Osteocyte (in vitro differentiated cells): ENCODE measurements around the gene CACNA1C. TPM values are rescaled to one million over a fixed set of nuclear protein-coding genes. Genes with fewer than 3 reads are reported as not detected.

ENCODE experiments used
- DNase-seq: peaks from one replicate; pipeline ENCODE4 v3.0.0; 2021; ENCODE audit warnings: mixed read lengths; ENCODE audit not compliant: unreplicated experiment; ENCODE audit errors: extremely low spot score
- H3K27ac Mint-ChIP-seq: one replicate; pipeline ENCODE4 v1.8.0; 2021; ENCODE audit warnings: mild to moderate bottlenecking, mixed read lengths; ENCODE audit not compliant: unreplicated experiment
- H3K27me3 Mint-ChIP-seq: one replicate; pipeline ENCODE4 v1.8.0; 2021; ENCODE audit warnings: mixed read lengths; ENCODE audit not compliant: unreplicated experiment
- H3K36me3 Mint-ChIP-seq: one replicate; pipeline ENCODE4 v1.8.0; 2021; ENCODE audit warnings: mixed read lengths; ENCODE audit not compliant: unreplicated experiment
- H3K4me1 Mint-ChIP-seq: one replicate; pipeline ENCODE4 v1.8.0; 2021; ENCODE audit warnings: mixed read lengths; ENCODE audit not compliant: unreplicated experiment
- H3K4me3 Mint-ChIP-seq: one replicate; pipeline ENCODE4 v1.8.0; 2021; ENCODE audit warnings: mild to moderate bottlenecking, moderate library complexity, mixed read lengths; ENCODE audit not compliant: unreplicated experiment
- H3K9me3 Mint-ChIP-seq: one replicate; pipeline ENCODE4 v1.8.0; 2021; ENCODE audit warnings: mixed read lengths; ENCODE audit not compliant: unreplicated experiment
- total RNA-seq: library from RNA; stranded (reverse); gene quantifications from 2 replicates; pipeline ENCODE4 v1.2.1, GENCODE V29; 2021
- TF ChIP-seq, protein P1 (sequence below): fragments of 200-600 bp; sonication (generic); IDR thresholded peaks from 2 replicates; pipeline ENCODE4 v1.5.0; 2021; ENCODE audit warnings: antibody characterized with exemption, mild to moderate bottlenecking, moderate library complexity

The CACNA1C gene
- total RNA-seq, 1 donor from 2014 or later: 67.4 TPM

DNA sequence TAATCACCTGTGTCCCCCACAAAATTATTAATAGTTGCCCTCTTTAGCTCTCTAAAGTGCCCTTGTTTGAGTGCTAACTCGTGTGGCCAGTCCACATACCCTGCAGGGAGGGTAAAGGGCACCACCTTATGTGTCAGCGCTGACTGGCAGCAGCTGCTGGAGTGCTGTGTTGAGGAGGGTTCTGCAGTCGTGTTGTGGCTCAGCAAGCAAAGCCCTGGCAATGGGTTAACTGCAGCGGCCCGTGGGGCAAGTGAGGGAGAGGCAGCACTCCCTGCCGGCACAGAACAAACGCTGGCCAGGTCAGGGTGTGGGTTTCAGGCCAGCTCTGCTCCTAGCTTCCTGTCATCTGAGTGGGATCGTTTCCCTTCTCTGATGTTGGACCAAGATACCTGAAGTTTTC lies 369.8 kb downstream of the CACNA1C start:
- Mint-ChIP-seq H3K4me3 (no peak overlapping the region), H3K9me3 (no peaks in the 10 kb centered on the region), H3K27ac (no peak overlapping the region), H3K36me3 (peaks cover 12% of the 10 kb centered on the region), H3K27me3 (no peaks in the 10 kb centered on the region), H3K4me1 (no peaks in the 10 kb centered on the region)
- DNase-seq: no peak
- TF ChIP-seq, protein P1, sequence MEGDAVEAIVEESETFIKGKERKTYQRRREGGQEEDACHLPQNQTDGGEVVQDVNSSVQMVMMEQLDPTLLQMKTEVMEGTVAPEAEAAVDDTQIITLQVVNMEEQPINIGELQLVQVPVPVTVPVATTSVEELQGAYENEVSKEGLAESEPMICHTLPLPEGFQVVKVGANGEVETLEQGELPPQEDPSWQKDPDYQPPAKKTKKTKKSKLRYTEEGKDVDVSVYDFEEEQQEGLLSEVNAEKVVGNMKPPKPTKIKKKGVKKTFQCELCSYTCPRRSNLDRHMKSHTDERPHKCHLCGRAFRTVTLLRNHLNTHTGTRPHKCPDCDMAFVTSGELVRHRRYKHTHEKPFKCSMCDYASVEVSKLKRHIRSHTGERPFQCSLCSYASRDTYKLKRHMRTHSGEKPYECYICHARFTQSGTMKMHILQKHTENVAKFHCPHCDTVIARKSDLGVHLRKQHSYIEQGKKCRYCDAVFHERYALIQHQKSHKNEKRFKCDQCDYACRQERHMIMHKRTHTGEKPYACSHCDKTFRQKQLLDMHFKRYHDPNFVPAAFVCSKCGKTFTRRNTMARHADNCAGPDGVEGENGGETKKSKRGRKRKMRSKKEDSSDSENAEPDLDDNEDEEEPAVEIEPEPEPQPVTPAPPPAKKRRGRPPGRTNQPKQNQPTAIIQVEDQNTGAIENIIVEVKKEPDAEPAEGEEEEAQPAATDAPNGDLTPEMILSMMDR: no peak

DNA sequence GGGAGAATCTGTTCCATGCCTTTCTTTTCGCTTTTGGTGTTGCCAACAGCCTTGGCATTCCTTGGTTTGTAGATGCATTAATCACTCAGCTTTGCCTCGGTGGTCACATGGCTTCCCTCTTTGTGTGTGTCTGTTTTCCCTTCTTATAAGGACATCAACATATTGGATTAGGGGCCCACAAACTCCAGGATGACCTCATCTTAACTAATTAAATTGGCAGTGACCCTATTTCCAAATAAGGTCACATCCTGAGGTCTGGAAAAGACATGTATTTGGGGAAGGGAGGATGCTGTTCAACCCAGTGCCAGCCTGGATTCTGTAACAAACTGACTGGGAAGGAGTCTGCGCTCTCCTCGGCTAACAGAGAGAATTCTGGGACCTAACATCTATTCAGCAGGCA lies 376.2 kb downstream of the CACNA1C start:
- H3K9me3 Mint-ChIP-seq: no peaks in the 10 kb centered on the region
- no peak for DNase-seq

DNA sequence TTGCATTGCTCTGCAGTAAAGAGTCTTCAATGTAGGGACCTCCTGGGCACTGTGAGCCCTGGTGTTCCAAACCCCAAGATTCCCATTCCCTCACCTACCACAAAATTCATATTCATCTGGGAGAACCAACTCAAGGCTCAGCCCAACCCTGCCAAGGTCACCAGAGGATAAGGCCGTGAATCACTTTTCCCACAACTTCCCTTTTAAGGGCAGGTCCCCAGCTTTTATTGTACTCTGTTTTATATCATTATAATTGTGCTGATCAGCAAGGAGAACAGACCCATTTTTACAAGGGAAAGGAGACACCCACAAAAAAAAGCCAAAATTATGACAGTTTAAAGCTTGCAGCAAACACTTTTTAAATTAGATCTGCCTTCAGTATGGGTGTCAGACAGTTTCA lies 379.0 kb downstream of the CACNA1C start:
- no peaks in the 10 kb centered on the region for H3K9me3 Mint-ChIP-seq
- H3K4me3 Mint-ChIP-seq: no peak overlapping the region
- peaks cover 7% of the 10 kb centered on the region for H3K4me1 Mint-ChIP-seq
- TF ChIP-seq, protein P1: no peak
- no peak overlapping the region for H3K27ac Mint-ChIP-seq
- H3K27me3 Mint-ChIP-seq: no peaks in the 10 kb centered on the region
- H3K36me3 Mint-ChIP-seq: peaks cover 24% of the 10 kb centered on the region
- no peak for DNase-seq

More for the DNA sequence above, 376.2 kb downstream of the CACNA1C start:
- TF ChIP-seq, protein P1: no peak
- Mint-ChIP-seq H3K4me1 (peaks cover 7% of the 10 kb centered on the region), H3K36me3 (peaks cover 22% of the 10 kb centered on the region), H3K4me3 (no peak overlapping the region), H3K27ac (no peak overlapping the region), H3K27me3 (no peaks in the 10 kb centered on the region)

DNA sequence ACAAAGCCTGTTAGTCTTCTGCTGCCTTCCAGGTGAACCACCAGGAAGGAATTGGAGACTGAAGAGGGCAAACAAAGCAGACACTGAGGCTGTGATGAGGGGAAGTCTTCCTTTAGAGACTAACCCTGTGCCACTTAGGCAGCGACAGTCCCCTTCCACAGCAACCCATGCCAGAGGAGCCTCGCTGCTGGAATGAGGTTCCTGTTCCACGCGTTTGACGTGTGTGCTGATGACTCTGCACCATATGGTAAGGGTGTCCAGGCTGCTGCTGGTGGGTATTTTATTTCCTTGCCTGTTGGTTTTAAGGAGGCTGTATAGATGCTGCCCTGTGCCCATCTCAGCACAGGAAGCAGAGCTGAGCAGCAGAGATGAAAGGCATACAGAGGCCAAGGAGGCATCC lies 380.1 kb downstream of the CACNA1C start:
- peaks cover 24% of the 10 kb centered on the region for H3K36me3 Mint-ChIP-seq
- TF ChIP-seq, protein P1: no peak
- H3K4me3 Mint-ChIP-seq: no peak overlapping the region
- no peaks in the 10 kb centered on the region for H3K9me3 Mint-ChIP-seq
- no peak overlapping the region for H3K27ac Mint-ChIP-seq
- peaks cover 7% of the 10 kb centered on the region for H3K4me1 Mint-ChIP-seq
- DNase-seq: no peak
- H3K27me3 Mint-ChIP-seq: no peaks in the 10 kb centered on the region

DNA sequence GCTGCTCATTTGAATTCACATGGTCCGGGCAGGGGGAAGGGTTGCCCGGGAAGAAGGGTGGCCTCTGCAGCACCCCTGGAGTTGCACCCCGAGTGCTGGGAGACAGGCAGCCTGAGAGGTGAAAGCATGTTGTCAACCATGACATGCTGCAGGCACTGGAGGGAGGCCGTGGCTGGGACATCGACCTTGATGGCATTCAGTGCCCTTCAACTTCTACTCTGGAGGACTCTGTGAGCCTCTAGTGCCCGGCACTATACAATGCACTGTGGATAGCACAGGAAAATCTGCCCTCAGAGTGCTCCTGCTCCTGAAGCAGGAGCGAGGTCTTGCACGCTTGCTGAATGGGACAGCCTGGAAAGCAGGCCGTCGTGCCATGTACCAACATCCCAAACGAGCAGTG lies 382.7 kb downstream of the CACNA1C start:
- H3K9me3 Mint-ChIP-seq: no peaks in the 10 kb centered on the region
- H3K27me3 Mint-ChIP-seq: no peaks in the 10 kb centered on the region
- peaks cover 17% of the 10 kb centered on the region for H3K36me3 Mint-ChIP-seq
- no peak overlapping the region for H3K27ac Mint-ChIP-seq
- no peak for DNase-seq
- peaks cover 10% of the 10 kb centered on the region for H3K4me1 Mint-ChIP-seq
- TF ChIP-seq, protein P1: no peak
- no peak overlapping the region for H3K4me3 Mint-ChIP-seq
